Neural progenitor cell (in vitro differentiated cells): ENCODE results near the gene ERVFRD-1. TPM values are rescaled to one million over a fixed set of nuclear protein-coding genes. Genes with fewer than 3 reads are reported as not detected.
A peak's percentile ranks its signal among the peaks of the same experiment; 100 is the strongest.

Experiments
- DNase-seq: peaks from one replicate; pipeline ENCODE4 v3.0.0-alpha.2; 2016; ENCODE audit warnings: low spot score
- H2AFZ ChIP-seq: fragments of 200-600 bp; sonication (generic); replicated peaks from 2 replicates; pipeline ENCODE4 v1.6.1; 2016; ENCODE audit warnings: antibody characterized with exemption
- H3F3A ChIP-seq: fragments of 200-600 bp; sonication (generic); 2 replicates; pipeline ENCODE4 v1.6.1; 2016; ENCODE audit warnings: antibody characterized with exemption, low read depth
- H3K27ac ChIP-seq: fragments of 200-600 bp; sonication (generic); 2 replicates; pipeline ENCODE4 v1.5.1; 2016; ENCODE audit warnings: mild to moderate bottlenecking
- H3K27me3 ChIP-seq: fragments of 200-600 bp; sonication (generic); 2 replicates; pipeline ENCODE4 v1.6.1; 2016; ENCODE audit warnings: mild to moderate bottlenecking, moderate library complexity
- H3K36me3 ChIP-seq: fragments of 200-600 bp; sonication (generic); 2 replicates; pipeline ENCODE4 v1.5.1; 2016
- H3K4me1 ChIP-seq: fragments of 200-600 bp; sonication (generic); 2 replicates; pipeline ENCODE4 v1.6.1; 2016; ENCODE audit warnings: mixed run types
- H3K4me2 ChIP-seq: fragments of 200-600 bp; sonication (generic); 2 replicates; pipeline ENCODE4 v1.6.1; 2016
- H3K4me3 ChIP-seq: fragments of 200-600 bp; sonication (generic); 2 replicates; pipeline ENCODE4 v1.5.1; 2016
- H3K79me2 ChIP-seq: fragments of 200-600 bp; sonication (generic); 2 replicates; pipeline ENCODE4 v1.6.1; 2016; ENCODE audit warnings: low read depth
- H3K9ac ChIP-seq: fragments of 200-600 bp; sonication (generic); 2 replicates; pipeline ENCODE4 v1.6.1; 2016
- H3K9me3 ChIP-seq: fragments of 200-600 bp; sonication (generic); 2 replicates; pipeline ENCODE4 v1.5.1; 2016; ENCODE audit warnings: low read depth
- H4K20me1 ChIP-seq: fragments of 200-600 bp; sonication (generic); 2 replicates; pipeline ENCODE4 v1.6.1; 2016; ENCODE audit warnings: low read depth
- H3K27ac Mint-ChIP-seq: 3 replicates; pipeline ENCODE4 v1.8.0; 2021; ENCODE audit warnings: mixed read lengths
- H3K27me3 Mint-ChIP-seq: 2 replicates; pipeline ENCODE4 v1.8.0; 2022; ENCODE audit warnings: low read depth, mild to moderate bottlenecking, inconsistent platforms, moderate library complexity, mixed read lengths; ENCODE audit not compliant: insufficient read depth
- H3K36me3 Mint-ChIP-seq: 3 replicates; pipeline ENCODE4 v1.8.0; 2021; ENCODE audit warnings: mixed read lengths
- H3K4me1 Mint-ChIP-seq: 3 replicates; pipeline ENCODE4 v1.8.0; 2021; ENCODE audit warnings: mixed read lengths
- H3K4me3 Mint-ChIP-seq: 3 replicates; pipeline ENCODE4 v1.8.0; 2021; ENCODE audit warnings: mild to moderate bottlenecking, moderate library complexity, mixed read lengths
- H3K9me3 Mint-ChIP-seq: 3 replicates; pipeline ENCODE4 v1.8.0; 2020; ENCODE audit warnings: mixed read lengths
- EZH2 ChIP-seq: fragments of 200-600 bp; sonication (generic); IDR thresholded peaks from 2 replicates; pipeline ENCODE4 v1.6.1; 2017; ENCODE audit warnings: antibody characterized with exemption, mild to moderate bottlenecking, moderate library complexity
- EZH2phosphoT487 ChIP-seq: fragments of 200-600 bp; sonication (generic); IDR thresholded peaks from 2 replicates; pipeline ENCODE4 v1.6.1; 2017; ENCODE audit warnings: antibody characterized with exemption
- total RNA-seq: library from RNA; depleted of rRNA; stranded (reverse); fragments of >200 nt; gene quantifications from 2 replicates; pipeline ENCODE4 v1.2.3, GENCODE V29; 2015; ENCODE audit warnings: low replicate concordance
- TF ChIP-seq, protein P1 (sequence below): fragments of 200-600 bp; sonication (generic); IDR thresholded peaks from 2 replicates; pipeline ENCODE4 v1.5.1; 2017; ENCODE audit warnings: antibody characterized with exemption, mild to moderate bottlenecking

Gene ERVFRD-1
- total RNA-seq, 1 donor from 2014 or later = not detected

DNA sequence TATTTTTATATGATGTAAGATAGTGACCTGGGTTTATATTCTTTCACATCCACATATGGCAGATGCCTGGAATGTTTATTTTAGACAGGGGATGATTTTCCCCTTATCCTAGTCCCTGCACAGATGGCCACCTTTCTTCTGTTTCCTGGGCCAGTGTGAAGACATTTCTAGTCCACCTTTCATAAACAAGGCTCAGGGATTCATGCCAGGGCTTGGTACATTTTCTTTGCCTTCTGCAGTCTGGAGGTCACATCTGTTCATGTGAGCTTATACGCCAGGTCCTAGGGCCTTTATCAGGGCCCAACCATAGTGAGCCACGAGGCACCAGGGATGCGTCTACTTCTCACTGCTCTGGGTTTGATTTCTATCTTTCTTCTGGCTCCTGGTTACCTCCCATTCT lies 38.0 kb upstream of the ERVFRD-1 start:
- Histone ChIP-seq H4K20me1 (no peaks in the 10 kb centered on the region), H3K27ac (no peak overlapping the region), H3K4me2 (no peak overlapping the region), H3K27me3 (peaks cover 11% of the 10 kb centered on the region), H3K9ac (no peak overlapping the region), H3K4me3 (no peak overlapping the region), H3K9me3 (no peaks in the 10 kb centered on the region), H3K4me1 (peaks cover 27% of the 10 kb centered on the region), H3K36me3 (no peaks in the 10 kb centered on the region), H2AFZ (no peak overlapping the region), H3F3A (peaks cover 3% of the 10 kb centered on the region), H3K79me2 (no peaks in the 10 kb centered on the region)
- TF ChIP-seq EZH2phosphoT487 (no peak), EZH2 (no peak)
- TF ChIP-seq, protein P1, sequence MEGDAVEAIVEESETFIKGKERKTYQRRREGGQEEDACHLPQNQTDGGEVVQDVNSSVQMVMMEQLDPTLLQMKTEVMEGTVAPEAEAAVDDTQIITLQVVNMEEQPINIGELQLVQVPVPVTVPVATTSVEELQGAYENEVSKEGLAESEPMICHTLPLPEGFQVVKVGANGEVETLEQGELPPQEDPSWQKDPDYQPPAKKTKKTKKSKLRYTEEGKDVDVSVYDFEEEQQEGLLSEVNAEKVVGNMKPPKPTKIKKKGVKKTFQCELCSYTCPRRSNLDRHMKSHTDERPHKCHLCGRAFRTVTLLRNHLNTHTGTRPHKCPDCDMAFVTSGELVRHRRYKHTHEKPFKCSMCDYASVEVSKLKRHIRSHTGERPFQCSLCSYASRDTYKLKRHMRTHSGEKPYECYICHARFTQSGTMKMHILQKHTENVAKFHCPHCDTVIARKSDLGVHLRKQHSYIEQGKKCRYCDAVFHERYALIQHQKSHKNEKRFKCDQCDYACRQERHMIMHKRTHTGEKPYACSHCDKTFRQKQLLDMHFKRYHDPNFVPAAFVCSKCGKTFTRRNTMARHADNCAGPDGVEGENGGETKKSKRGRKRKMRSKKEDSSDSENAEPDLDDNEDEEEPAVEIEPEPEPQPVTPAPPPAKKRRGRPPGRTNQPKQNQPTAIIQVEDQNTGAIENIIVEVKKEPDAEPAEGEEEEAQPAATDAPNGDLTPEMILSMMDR = no peak
- no peaks in the 10 kb centered on the region for H3K36me3 Mint-ChIP-seq
- H3K9me3 Mint-ChIP-seq = peaks cover 6% of the 10 kb centered on the region
- H3K4me3 Mint-ChIP-seq = no peak overlapping the region
- DNase-seq = no peak
- H3K27me3 Mint-ChIP-seq = peaks cover 3% of the 10 kb centered on the region
- peaks cover 24% of the 10 kb centered on the region for H3K4me1 Mint-ChIP-seq
- H3K27ac Mint-ChIP-seq = no peak overlapping the region

DNA sequence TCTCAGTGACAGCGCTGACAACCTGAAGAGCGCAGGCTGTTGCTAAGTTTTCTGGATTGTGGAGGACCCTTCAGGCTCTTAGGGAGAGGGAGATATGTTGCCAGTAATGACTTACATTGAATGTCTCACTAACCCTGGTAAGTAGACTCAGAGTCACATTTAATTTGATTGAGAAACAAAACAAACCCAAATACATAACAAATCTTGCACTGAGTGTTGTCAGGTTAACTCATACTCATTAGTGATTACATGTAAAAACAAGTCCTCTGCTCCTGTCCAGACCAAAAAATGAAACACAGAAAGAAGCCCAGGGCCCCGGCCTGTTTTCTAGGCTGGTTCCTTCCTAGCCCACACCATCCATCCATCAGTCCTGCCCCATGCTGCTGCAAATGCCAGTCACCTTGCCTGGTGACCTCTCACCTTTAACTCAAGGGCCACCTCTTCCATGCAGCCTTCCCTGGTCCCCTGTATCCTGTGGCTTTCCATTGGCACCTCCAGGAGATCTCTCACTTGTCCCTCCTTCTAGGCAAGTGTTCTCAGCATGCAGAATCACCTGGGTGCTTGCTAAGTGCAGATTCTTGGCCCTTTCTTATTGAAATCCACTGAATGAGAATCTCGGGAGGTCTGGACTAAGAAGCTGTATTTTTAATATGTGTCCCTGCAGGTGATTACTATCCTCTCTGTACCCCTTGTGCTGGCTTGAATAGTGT lies 34.7 kb upstream of the ERVFRD-1 start:
- H3F3A ChIP-seq = peaks cover under 1% of the 10 kb centered on the region
- no peaks in the 10 kb centered on the region for H3K27me3 ChIP-seq
- H3K4me1 ChIP-seq = peaks cover under 1% of the 10 kb centered on the region
- no peaks in the 10 kb centered on the region for H3K36me3 ChIP-seq
- no peak overlapping the region for H3K4me2 ChIP-seq
- no peak overlapping the region for H2AFZ ChIP-seq
- no peak overlapping the region for H3K9ac ChIP-seq
- peaks cover 7% of the 10 kb centered on the region for H3K4me1 Mint-ChIP-seq
- H3K9me3 ChIP-seq = no peaks in the 10 kb centered on the region
- no peak overlapping the region for H3K27ac Mint-ChIP-seq
- H3K4me3 ChIP-seq = no peak overlapping the region
- H3K79me2 ChIP-seq = no peaks in the 10 kb centered on the region
- H3K9me3 Mint-ChIP-seq = peaks cover 2% of the 10 kb centered on the region
- H4K20me1 ChIP-seq = no peaks in the 10 kb centered on the region
- TF ChIP-seq EZH2 (no peak), EZH2phosphoT487 (no peak)
- TF ChIP-seq, protein P1 = no peak
- no peaks in the 10 kb centered on the region for H3K27me3 Mint-ChIP-seq
- no peaks in the 10 kb centered on the region for H3K36me3 Mint-ChIP-seq
- DNase-seq = no peak
- no peak overlapping the region for H3K4me3 Mint-ChIP-seq
- H3K27ac ChIP-seq = no peak overlapping the region

DNA sequence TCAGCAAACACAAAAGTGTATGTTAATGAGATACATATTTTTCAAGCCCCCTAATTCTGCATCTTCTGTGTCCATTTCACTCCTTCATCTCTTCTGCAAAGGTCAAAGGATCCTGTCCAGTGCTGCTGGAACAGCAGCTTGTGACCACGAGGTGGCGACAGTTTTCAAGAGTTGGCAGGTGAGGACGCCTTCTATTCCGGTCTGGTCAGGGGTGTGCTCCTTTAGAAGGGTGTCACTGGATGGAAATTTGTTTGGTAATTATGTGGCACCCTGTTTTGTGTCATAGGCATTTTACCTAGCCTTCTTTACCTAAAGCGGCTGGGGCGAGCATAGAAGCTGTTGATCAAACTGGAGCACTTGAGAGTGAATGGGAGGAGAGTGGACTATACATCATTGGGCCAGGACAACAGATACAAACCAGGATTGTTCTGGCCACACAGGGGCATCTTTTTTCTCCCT lies 32.9 kb upstream of the ERVFRD-1 start:
- no peaks in the 10 kb centered on the region for H3K36me3 ChIP-seq
- no peak overlapping the region for H3K9ac ChIP-seq
- Mint-ChIP-seq H3K36me3 (no peaks in the 10 kb centered on the region), H3K9me3 (peaks cover 2% of the 10 kb centered on the region), H3K4me1 (peaks cover 5% of the 10 kb centered on the region), H3K4me3 (no peak overlapping the region), H3K27ac (no peak overlapping the region), H3K27me3 (peaks cover 2% of the 10 kb centered on the region)
- no peaks in the 10 kb centered on the region for H4K20me1 ChIP-seq
- H3F3A ChIP-seq = no peaks in the 10 kb centered on the region
- no peak overlapping the region for H3K27ac ChIP-seq
- H2AFZ ChIP-seq = no peak overlapping the region
- no peaks in the 10 kb centered on the region for H3K79me2 ChIP-seq
- TF ChIP-seq, protein P1 = peak; percentile 97
- no peak for TF ChIP-seq EZH2phosphoT487
- H3K4me1 ChIP-seq = no peaks in the 10 kb centered on the region
- no peak overlapping the region for H3K4me3 ChIP-seq
- H3K27me3 ChIP-seq = no peaks in the 10 kb centered on the region
- peak; percentile 84 for DNase-seq
- no peak overlapping the region for H3K4me2 ChIP-seq
- no peaks in the 10 kb centered on the region for H3K9me3 ChIP-seq
